Prostate gland (tissue), 2 donors: ENCODE measurements around the gene CCDC27.

Source experiments
- POLR2A ChIP-seq: fragments of 450-650 bp; IDR thresholded peaks from one replicate; pipeline ENCODE4 v1.6.1; 2016; ENCODE audit warnings: antibody characterized with exemption, mild to moderate bottlenecking
- POLR2AphosphoS5 ChIP-seq: sonication (generic); formaldehyde crosslinking; IDR thresholded peaks from one replicate; pipeline ENCODE4 v1.6.1; 2017; ENCODE audit warnings: antibody characterized with exemption
- TF ChIP-seq, protein P1 (sequence below), 4 experiments: fragments of 200-600 bp in 2 of 4; fragments of 450-650 bp in 2 of 4; sonication (generic) in 2 of 4; IDR thresholded peaks; 1 replicate in 3 of 4; 2 replicates in 1 of 4; pipeline ENCODE4 v1.5.1; 2016 to 2019; ENCODE audit warnings: antibody characterized with exemption in 4 of 4, mild to moderate bottlenecking in 2 of 4, moderate library complexity in 2 of 4

DNA sequence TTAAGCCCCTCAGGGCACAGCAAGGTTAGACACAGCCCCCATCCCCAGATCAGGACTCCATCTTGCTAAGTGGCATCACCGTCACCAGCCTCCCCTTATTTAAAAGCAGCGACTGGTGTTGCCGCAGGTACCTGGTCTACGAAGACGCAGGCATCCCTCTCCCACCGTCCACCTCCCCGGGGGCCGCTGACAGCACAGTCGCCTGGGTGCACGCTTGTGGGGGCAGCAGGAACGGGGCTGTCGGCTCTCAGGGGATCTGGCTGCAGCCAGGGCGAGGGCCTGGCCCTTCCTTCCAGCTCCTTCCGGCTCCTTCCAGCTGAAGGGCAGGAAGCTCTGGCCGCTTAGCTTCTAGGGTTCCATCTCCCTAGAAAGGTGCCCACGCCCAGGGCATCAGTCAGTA lies 17.6 kb upstream of the CCDC27 start:
- TF ChIP-seq, protein P1, sequence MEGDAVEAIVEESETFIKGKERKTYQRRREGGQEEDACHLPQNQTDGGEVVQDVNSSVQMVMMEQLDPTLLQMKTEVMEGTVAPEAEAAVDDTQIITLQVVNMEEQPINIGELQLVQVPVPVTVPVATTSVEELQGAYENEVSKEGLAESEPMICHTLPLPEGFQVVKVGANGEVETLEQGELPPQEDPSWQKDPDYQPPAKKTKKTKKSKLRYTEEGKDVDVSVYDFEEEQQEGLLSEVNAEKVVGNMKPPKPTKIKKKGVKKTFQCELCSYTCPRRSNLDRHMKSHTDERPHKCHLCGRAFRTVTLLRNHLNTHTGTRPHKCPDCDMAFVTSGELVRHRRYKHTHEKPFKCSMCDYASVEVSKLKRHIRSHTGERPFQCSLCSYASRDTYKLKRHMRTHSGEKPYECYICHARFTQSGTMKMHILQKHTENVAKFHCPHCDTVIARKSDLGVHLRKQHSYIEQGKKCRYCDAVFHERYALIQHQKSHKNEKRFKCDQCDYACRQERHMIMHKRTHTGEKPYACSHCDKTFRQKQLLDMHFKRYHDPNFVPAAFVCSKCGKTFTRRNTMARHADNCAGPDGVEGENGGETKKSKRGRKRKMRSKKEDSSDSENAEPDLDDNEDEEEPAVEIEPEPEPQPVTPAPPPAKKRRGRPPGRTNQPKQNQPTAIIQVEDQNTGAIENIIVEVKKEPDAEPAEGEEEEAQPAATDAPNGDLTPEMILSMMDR (IDR thresholded peaks at IDR 0.05), result no peak
- no peak for TF ChIP-seq POLR2A
- no peak for TF ChIP-seq POLR2AphosphoS5
